ENCODE results near the gene RND2.
"Not testable (repeated sequence)": the region's sequence is repeated elsewhere in the genome, so short reads cannot be mapped to it uniquely, and the experiment has no call there.

Gene RND2

DNA sequence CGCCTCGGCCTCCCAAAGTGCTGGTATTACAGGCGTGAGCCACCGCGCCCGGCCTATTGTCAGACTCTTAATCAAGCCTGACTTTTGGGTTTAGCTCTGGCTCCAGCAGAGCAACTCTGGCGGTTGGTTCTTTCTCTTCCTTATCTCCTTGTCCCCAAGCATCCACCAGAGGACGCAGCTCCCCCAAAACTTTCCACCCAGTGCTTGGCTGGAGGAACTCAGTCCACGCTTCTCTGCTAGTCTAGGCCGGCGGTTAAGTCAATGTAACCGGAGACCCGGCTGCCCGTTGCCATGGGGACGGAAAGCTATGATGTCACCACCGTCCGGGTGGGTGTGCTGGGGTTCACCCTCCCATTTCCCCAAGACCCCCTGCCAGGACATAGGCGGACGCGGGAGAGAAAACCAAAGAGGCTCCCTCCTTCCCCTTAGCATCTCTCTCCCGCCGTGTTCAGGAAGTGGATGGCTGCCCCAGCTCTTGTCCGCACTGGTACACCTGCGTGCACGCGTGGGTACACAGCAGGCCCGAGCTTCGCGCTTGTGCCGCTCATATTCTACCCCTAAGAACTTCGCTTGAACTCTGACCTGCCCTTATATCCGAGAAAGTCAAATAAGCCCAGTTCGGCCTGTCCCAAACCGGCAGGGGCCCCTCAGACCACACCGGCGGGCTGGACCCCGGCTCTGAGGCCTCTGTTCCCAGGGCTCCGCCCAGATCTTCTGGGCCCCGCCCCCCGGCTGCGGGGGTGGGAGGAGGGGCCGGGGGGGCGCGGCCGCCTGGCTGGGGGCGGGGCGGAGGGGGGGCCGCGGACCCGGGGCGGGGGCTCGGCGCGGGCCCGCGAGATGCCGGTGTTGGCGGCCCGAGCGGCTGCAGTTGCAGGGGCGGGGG is at the start of gene RND2:
TSS of gene RND2 (plus strand) at position 825 of the 883 bp plus-strand sequence. CDS start 117 bp downstream, outside the sequence.
- peak; percentile 88 for DNase-seq

GRCh38 chr17:42975265-42975664 is 49.8 kb upstream of the RND2 start:
- no peak for DNase-seq

DNA sequence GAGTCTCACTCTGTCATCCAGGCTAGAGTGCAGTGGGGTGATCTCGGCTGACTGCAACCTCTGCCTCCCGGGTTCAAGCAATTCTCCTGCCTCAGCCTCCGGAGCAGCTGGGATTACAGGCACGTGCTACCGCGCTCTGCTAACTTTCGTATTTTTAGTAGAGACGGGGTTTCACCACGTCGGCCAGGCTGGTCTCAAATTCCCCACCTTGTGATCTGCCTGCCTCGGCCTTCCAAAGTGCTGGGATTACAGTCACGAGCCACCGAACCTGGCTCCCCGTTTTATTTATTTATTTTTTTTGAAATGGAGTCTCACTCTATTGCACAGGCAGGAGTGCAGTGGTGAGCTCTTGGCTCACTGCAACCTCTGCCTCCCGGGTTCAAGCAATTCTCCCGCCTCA is 49.3 kb upstream of the RND2 start:
- not testable (repeated sequence) for DNase-seq

DNA sequence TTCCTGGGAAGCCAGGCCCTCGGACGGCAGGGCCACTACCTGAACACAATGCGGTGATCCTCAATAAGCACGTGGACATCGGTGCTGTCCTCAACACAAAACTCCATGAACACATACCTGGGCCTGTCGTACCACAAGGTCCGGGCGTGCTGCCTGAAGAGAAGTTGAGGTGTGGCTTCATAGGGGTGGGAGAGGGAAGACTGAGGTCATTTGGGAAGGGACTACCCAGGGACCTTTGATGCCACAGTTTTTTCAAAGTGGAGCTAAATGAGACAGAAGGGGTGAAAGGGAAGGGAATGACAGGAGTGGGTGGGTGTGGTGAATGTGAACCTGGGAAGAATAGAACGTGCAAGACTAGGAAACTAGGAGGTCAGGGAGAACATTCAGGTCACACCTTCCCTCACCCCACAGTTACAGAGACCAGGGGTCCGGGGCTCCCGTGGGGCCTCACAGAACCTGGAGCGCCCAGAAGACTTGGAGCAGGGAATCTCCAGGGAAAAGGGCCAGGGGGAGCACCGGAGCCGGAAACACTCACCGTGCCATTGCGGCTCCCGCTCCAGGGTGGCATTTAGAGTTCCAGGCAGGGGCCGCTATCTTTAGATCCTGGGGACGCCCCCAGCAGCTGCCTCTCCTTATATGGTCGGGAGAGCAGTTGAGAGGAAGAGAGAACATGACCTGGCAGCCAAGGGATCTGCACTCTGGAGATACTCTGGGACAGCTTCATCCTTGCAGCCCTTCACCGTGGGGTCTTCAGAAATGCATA is 45.3 kb upstream of the RND2 start, which contains the start of gene PTGES3L:
TSS of gene PTGES3L (minus strand) at position 570 of the 763 bp plus-strand sequence. CDS start at position 543, 27 bp downstream.
- DNase-seq, result peak; percentile 25

DNA sequence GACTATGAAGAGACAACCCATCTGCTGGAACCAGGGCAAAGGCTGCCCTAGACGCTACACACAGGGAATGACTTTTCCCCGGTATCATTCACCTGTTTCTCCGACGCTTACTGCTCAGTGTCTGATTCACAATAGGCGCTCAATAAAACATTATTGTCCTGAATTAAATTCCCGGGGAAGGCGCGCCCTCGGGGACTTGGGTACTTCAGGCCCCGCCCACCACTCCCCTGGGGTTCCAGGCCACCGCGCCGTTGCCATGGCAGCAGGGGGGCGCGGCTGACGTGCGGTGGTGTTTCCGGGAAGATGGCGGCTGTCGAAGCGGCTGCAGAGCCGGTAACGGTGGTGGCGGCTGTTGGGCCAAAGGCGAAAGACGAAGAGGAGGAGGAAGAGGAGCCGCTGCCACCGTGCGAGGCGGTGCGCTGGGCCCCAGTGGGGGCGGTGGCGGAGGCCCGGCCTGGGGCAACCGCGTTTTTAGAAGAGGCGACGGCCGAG is 44.7 kb upstream of the RND2 start, which contains the start of gene RUNDC1:
TSS of gene RUNDC1 (plus strand) at position 292 of the 492 bp plus-strand sequence. CDS start at position 304, 12 bp downstream.
- peak; percentile 90 for DNase-seq

GRCh38 chr17:42980766-42981397 is 44.1 kb upstream of the RND2 start:
- DNase-seq, result peak; percentile 34

GRCh38 chr17:42982266-42982665 is 42.8 kb upstream of the RND2 start:
- DNase-seq, result no peak

- peak; percentile 92 for DNase-seq
Observed at GRCh38 chr17:42985225-42985624, 39.8 kb upstream of the RND2 start.

DNA sequence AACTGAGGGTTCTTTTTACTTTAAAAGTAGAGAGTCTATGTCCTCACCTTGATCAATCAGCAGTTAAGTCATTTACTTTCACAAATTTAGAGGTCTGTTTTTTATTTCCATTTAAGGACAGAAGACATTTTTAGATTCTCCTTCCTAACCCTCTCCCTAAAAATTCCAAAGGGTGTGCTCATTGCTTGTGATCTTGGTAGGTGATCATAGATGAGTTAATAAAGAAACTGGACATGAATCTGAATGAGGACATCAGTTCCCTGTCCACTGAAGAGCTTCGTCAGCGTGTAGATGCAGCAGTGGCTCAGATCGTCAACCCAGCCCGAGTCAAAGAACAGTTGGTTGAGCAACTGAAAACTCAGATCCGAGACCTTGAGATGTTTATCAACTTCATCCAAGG is 35.9 kb upstream of the RND2 start:
- no peak for DNase-seq

DNA sequence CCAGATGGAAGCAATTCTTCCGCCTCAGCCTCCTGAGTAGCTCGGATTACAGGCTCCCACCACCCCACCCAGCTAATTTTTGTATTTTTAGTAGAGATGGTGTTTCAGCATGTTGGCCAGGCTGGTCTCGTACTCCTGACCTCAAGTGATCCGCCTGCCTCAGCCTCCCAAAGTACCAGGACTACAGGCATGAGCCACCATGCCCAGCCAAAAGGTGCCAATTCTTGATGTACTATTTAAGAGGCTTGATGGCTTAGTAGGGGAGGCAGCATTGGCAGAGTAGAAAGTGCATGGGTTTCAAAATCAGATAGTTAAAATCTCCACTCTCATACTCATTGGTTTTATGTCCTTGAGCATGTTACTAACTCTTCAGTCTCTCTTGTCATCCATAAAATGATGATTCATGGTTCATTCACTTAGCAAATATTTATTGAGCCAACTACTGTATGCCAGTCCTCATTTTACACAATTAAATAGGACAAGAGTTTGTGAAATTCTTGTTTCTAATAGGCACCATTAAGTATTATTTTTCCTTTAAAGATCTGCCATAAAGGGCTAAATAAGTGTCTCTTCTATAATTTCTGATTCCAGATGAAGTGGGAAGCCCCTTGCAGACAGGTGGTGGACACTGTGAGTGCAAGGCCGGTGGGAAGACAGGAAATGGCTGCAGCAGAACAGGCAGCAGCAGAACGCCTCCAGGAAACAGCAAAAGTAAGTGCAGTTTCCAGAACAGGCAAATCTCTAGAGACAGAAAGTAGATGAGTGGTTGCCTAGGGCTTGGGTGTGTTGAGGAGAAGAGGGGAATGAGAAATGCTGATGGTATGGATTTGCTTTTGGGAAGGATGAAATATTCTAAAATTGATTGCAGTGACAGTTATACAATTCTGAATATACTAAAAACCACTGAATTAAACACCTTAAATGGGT is 35.0 kb upstream of the RND2 start:
- DNase-seq, result no peak

GRCh38 chr17:42991471-42991870 is 33.6 kb upstream of the RND2 start:
- no peak for DNase-seq

- DNase-seq, result no peak
Observed at GRCh38 chr17:42992872-42993271, 32.2 kb upstream of the RND2 start.

- DNase-seq, result not testable (repeated sequence)
Observed at GRCh38 chr17:42993913-42994312, 31.1 kb upstream of the RND2 start.

DNA sequence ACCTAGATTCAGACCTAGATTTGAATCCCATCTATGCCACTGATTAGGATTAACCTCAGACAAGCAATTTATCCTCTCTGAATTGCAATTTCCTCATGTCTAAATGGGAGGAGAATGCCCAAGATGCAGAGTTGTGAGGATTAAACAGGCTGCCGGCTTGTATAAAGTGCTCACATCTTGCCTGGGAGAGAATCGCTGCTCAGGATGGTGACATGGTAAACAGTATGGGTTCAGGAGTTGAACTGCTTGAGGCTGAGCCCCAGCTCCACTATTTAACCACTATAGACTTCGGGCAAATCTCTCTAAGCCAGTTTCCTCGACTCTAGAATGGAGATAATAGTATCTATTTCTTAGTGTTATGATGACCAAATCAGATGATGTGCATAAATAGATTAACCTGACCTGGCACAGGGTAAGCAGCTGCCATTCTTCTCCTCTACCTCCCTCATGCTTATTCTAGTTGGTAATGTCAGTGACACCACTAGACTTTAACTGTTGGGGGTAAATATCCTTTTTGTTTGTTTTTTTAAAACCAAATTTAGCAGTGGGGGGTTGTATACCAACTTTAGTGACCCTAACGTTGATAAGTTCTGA is 27.5 kb upstream of the RND2 start:
- no peak for DNase-seq

DNA sequence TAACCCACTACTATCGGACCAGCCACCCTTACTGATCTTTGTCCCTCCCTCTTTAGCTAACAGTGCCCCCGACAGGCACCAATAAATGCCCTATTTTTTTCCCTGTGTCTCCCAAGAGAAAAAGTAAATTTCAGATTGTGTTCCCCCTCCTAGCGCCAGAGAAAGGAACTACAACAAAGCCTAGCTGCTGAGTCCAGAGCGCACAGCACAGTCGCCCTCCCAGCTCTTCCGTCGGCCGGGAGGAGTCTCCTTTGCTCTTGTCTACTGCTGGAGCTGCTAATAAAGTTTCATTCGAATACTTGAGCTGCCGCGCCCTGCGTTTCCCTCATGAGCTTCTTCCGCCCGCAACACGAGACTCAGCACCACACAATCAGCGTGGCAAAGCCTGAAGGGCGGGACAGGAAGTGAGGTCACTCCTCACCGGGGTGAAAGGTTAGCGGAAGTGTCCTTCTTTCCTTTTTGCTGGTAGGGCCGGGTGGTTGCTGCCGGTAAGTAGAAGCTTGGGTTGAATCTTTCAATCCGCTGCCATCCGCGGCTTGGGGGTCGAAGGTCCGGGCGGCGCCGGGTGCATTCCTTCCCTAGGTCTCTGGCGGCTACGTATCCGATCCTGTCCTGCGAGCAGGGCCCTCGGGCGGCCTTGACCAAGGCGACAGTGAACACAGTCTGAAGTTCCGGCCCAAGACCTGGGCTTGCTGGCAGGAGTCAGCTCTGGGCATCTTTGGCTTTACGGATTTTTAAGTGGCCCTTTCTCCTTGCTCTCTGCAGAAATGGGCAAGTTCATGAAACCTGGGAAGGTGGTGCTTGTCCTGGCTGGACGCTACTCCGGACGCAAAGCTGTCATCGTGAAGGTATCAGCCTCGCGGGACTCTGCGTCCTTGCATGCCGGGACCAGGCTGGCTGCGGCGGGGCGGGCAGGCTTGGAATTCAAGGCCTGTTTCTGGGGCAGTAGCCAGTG is 26.8 kb upstream of the RND2 start, which contains the start of gene RPL27:
TSS of gene RPL27 (plus strand) at position 436 of the 955 bp plus-strand sequence. CDS start at position 768, 332 bp downstream.
- DNase-seq, result peak; percentile 100

DNA sequence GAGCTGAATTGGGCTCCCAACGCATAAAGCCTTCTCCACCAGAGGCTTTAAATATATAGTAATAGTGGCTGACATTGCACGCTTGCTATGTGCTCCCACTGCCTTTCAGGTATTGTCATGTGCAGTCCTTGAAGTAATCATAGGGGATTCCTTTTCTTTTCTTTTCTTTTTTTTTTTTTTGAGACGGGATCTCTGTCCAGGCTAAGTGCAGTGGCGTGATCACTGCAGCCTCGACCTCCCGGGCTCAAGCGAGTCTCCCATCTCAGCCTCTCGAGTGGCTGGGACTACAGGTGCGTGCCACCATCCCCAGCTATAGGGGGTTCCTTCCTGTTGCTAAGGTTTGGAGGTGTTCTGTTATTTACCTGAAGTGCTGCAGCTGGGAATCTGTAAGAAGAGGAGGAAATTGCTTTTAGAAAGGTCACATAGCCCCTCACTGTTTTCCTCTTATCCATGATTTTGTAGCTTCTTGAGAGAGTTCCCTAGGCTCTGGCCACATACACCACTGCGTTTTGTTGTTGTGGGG is 26.0 kb upstream of the RND2 start:
- DNase-seq, result no peak

GRCh38 chr17:43000894-43001293 is 24.1 kb upstream of the RND2 start:
- DNase-seq, result not testable (repeated sequence)

- DNase-seq, result no peak
Observed at GRCh38 chr17:43003542-43004172, 21.4 kb upstream of the RND2 start.

Data from inflammatory macrophage treated with lipopolysaccharide for 4 hours (primary cell).